ENCODE measurements around the gene SDCCAG8. TPM values are rescaled to one million over a fixed set of nuclear protein-coding genes. Genes with fewer than 3 reads are reported as not detected.
A peak's percentile ranks its signal among the peaks of the same experiment; 100 is the strongest.

Gene SDCCAG8
- total RNA-seq, 6 experiments from 2014 or later, result 13.4 to 20.6 (median 15.6) TPM

DNA sequence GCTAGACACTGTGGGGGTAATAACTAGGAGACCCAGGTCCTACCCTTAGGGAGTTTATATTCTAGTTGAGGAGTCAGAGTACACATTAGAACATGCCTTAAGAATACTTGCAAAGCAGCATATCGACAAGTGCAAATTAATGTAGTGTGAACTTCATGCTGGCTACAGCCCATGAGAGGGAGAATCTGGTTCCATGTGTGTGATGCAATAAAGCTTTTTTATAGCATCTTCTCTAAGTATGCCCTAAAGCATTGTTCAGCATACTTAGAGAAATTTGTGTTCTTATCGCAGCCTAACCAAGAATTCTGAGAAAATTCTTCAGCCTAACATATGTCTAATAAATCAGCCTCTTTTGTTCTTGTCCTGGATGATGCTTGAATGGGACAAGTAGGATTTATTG is 95.5 kb downstream of the SDCCAG8 start:
- no peaks in the 10 kb centered on the region for H3K9me3 ChIP-seq
- 86% methylated on average over 1 of the region's 2 CpGs for WGBS (ENCODE audit: insufficient coverage, low coverage, low lambda C conversion rate, missing lambda C conversion rate)
- TF ChIP-seq POLR2A (IDR thresholded peaks at IDR 0.05), result no peak
- TF ChIP-seq, protein P1, sequence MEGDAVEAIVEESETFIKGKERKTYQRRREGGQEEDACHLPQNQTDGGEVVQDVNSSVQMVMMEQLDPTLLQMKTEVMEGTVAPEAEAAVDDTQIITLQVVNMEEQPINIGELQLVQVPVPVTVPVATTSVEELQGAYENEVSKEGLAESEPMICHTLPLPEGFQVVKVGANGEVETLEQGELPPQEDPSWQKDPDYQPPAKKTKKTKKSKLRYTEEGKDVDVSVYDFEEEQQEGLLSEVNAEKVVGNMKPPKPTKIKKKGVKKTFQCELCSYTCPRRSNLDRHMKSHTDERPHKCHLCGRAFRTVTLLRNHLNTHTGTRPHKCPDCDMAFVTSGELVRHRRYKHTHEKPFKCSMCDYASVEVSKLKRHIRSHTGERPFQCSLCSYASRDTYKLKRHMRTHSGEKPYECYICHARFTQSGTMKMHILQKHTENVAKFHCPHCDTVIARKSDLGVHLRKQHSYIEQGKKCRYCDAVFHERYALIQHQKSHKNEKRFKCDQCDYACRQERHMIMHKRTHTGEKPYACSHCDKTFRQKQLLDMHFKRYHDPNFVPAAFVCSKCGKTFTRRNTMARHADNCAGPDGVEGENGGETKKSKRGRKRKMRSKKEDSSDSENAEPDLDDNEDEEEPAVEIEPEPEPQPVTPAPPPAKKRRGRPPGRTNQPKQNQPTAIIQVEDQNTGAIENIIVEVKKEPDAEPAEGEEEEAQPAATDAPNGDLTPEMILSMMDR (IDR thresholded peaks at IDR 0.05), result no peak
- peaks cover 0 to 7% (median 0%) of the 10 kb centered on the region in 4 donors for H3K4me1 ChIP-seq
- H3K4me3 ChIP-seq, result no peak overlapping the region
- DNase-seq (no peak), ATAC-seq (no peak)
- intact Hi-C loops (cut with DNase I), result loop anchor here in 1 of 2 donors (10.0 kb wide), 1 partner anchor 53 kb away; no protein-coding TSS in a partner anchor
- H3K36me3 ChIP-seq, result no peaks in the 10 kb centered on the region
- H3K27ac ChIP-seq, result no peak overlapping the region
- H3K27me3 ChIP-seq, result no peaks in the 10 kb centered on the region

DNA sequence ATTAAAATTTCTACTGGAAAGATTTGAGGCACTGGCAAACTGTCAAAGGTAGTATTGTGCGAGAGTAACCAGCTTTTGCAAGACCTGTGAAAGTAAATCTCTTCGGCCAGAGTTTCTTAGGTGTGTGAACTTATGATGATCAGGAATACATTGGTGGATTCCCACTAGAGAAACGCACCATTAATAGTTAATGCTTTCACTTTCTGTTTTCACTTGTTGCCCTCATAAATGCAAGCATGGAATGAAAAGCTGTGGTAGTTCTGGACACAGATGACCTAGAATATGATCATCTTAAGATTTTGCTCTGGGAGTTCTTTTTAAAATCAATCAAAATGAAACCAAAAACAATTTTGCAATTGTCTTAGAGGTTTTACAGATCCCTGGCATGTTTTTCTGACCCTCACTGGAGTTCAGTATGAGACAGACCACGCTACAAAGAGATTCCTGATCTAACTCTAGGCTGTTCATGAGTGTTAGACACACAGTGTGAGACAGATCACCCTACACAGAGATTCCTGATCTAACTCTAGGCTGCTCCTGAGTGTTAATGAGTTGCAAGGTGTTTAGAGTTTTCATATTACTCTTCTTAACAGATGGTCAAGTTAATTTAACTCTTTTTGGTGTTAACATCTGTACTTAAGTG is 98.8 kb downstream of the SDCCAG8 start:
- TF ChIP-seq, protein P1 (IDR thresholded peaks at IDR 0.05), result no peak
- no peak for TF ChIP-seq POLR2A (IDR thresholded peaks at IDR 0.05)
- Histone ChIP-seq H3K4me1 (peaks cover 0 to 7% (median 0%) of the 10 kb centered on the region in 4 donors), H3K4me3 (peak overlapping the region in 2 of 3 donors; percentile 15 to 32), H3K27ac (peak overlapping the region; percentile 28 to 63 (median 54)), H3K9me3 (no peaks in the 10 kb centered on the region), H3K27me3 (no peaks in the 10 kb centered on the region), H3K36me3 (peaks cover 0 to 5% (median 1%) of the 10 kb centered on the region in 4 donors)
- intact Hi-C loops (cut with DNase I), result loop anchor here in 1 of 2 donors (10.0 kb wide), 1 partner anchor 50 kb away; no protein-coding TSS in a partner anchor
- WGBS (ENCODE audit: insufficient coverage, low coverage, low lambda C conversion rate, missing lambda C conversion rate), result 4% methylated on average over 4 of the region's 4 CpGs
- peak; percentile 93 to 97 (median 94) for ATAC-seq
- no peak for DNase-seq

DNA sequence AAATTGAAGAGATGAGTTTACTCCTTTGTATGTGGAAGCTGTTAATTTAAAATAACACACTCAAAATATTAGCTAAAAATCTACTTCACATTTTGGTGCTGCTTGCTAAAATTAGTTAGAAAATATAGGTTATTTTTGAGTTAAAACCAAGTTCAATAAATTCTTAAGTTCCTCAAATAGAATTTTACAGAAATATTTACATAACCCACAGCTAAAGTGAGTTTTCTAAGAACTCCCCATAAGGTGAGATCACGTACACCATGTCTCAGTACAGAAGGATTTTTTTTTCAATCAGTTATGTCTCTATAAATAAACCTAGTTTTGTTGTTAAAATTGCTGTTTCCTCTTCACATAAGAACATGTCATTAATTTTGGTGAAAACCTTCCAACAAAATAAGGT is 108.0 kb downstream of the SDCCAG8 start:
- WGBS (ENCODE audit: insufficient coverage, low coverage, low lambda C conversion rate, missing lambda C conversion rate), result 79% methylated on average over 1 of the region's 1 CpG
- TF ChIP-seq POLR2A (IDR thresholded peaks at IDR 0.05), result no peak
- TF ChIP-seq, protein P1 (IDR thresholded peaks at IDR 0.05), result no peak
- Histone ChIP-seq H3K9me3 (no peaks in the 10 kb centered on the region), H3K4me3 (no peak overlapping the region), H3K4me1 (peaks cover 0 to 23% (median 4%) of the 10 kb centered on the region in 4 donors), H3K27ac (no peak overlapping the region), H3K36me3 (no peaks in the 10 kb centered on the region), H3K27me3 (no peaks in the 10 kb centered on the region)
- no peak for DNase-seq
- intact Hi-C loops (cut with DNase I), result no loop called here
- no peak for ATAC-seq

DNA sequence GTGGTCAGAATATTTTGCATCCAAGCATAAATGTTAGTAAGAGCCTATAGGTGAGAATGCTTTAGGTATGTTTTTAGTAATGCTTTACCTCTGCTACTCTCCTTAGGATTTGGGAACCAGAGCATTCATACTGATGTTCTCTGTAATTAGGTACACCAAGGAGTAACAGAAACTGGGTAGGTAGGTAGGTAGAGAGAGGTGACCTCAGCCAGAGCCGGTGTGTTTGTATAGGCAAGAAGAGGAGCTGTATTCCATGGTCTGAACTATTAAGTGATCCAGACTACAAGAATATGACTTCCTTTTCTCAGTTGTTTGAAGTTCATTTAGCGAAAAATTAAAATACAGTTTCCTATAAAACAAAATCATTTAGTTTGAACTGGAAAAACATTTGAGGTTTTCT is 108.5 kb downstream of the SDCCAG8 start:
- Histone ChIP-seq H3K27ac (no peak overlapping the region), H3K9me3 (no peaks in the 10 kb centered on the region), H3K4me3 (no peak overlapping the region), H3K27me3 (no peaks in the 10 kb centered on the region), H3K4me1 (peaks cover 0 to 23% (median 4%) of the 10 kb centered on the region in 4 donors), H3K36me3 (no peaks in the 10 kb centered on the region)
- no peak for TF ChIP-seq POLR2A (IDR thresholded peaks at IDR 0.05)
- TF ChIP-seq, protein P1 (IDR thresholded peaks at IDR 0.05), result no peak
- WGBS (ENCODE audit: insufficient coverage, low coverage, low lambda C conversion rate, missing lambda C conversion rate), result 63% methylated on average over 2 of the region's 2 CpGs
- intact Hi-C loops (cut with DNase I), result no loop called here
- peak; percentile 58 to 71 (median 68) for ATAC-seq
- no peak for DNase-seq
